Nucleus accumbens (tissue), 56 donors: ENCODE data around the gene WDR64.
"Not testable (repeated sequence)": the region's sequence is repeated elsewhere in the genome, so short reads cannot be mapped to it uniquely, and the experiment has no call there.

Experiments
- DNase-seq, 56 donors: peaks; one replicate each; lab custom pipeline; 2025; lab: John Stamatoyannopoulos, UW

Gene WDR64

DNA sequence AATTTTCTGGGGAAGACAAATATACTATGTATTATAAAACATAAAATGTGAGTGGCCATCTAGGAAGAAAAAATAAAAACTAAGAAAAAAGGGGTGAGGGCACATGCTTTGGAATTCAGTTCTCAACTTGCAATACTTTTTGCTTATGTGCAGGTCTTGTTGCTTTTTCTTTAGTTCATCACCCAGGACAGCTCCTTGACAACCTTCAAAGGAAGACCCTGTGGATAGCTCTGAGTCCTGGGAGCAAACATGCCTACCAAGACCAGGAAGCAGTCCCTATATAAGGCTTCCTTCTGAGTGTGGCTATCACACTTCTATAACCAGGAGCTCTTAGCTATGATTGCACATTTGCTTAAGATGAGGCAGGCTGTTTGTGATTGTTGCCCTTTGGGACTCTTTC lies 78.0 kb downstream of the WDR64 start:
- no peak for DNase-seq

DNA sequence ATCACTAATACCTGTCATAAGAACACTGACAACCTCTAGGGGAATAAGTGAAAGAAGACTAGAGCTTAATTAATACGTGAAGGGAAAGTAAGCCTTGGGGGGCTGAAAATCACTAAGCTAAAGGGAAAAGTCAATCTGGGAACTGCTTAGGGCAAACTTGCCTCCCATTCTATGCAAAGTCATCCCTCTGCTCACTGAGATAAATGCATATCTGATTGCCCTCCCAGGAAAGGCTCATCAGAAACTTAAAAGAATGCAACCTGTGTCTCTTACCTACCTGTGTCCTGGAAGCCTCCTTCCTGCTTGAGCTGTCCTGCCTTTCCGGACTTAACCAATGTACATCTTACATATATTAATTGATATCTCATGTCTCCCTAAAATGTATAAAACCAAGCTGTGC lies 81.8 kb downstream of the WDR64 start:
- DNase-seq = no peak

DNA sequence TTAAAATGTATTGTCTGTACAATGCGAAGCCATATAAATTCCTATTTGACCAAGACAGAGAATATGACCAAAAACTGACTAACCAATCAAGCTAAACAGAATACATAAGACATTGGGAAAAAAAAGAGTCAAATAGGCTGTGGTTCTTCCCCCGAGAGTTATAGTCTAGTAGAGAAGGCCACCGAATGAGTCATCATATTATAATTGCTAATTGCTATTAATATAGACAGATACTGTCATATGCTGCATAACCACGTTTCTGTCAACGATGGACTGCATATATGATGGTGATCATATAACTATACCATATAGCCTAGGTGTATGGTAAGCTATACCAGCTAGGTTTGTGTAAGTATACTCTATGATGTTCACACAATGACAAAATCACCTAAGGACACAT lies 82.5 kb downstream of the WDR64 start:
- no peak for DNase-seq

DNA sequence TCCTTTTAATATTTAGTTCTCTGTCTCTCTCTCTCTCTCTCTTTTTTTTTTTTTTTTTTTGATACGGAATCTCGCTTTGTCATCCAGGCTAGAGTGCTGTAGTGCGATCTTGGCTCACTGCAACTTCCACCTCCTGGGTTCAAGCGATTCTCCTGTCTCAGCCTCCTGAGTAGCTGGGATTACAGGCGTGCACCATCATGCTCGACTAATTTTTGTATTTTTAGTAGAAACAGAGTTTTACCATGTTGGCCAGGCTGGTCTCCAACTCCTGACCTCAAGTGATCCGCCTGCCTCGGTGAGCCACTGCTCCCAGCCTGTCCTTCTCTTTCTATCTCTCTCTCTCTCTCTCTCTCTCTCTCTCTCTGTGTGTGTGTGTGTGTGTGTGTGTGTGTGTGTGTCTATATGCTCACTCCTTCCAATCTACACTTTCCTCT lies 83.4 kb downstream of the WDR64 start:
- not testable (repeated sequence) for DNase-seq

DNA sequence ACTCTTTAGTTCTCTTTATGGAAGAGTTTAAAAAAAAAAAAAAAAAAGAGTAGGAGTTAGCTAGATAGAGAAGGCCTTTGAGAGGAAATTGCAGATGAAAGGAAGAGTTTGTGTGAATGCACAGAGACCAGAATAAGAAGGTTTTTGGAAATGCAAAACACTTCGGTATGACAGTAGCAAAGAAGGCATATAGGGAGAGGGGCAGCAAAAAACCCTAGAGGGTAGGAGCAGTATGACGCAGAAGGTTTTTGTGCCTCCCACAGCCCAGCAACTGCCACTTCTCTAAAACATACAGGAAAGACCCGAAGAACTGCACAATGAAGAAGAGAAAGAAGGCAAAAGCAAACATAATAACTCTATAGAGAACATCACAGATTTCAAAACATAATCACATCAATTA lies 84.3 kb downstream of the WDR64 start:
- no peak for DNase-seq

DNA sequence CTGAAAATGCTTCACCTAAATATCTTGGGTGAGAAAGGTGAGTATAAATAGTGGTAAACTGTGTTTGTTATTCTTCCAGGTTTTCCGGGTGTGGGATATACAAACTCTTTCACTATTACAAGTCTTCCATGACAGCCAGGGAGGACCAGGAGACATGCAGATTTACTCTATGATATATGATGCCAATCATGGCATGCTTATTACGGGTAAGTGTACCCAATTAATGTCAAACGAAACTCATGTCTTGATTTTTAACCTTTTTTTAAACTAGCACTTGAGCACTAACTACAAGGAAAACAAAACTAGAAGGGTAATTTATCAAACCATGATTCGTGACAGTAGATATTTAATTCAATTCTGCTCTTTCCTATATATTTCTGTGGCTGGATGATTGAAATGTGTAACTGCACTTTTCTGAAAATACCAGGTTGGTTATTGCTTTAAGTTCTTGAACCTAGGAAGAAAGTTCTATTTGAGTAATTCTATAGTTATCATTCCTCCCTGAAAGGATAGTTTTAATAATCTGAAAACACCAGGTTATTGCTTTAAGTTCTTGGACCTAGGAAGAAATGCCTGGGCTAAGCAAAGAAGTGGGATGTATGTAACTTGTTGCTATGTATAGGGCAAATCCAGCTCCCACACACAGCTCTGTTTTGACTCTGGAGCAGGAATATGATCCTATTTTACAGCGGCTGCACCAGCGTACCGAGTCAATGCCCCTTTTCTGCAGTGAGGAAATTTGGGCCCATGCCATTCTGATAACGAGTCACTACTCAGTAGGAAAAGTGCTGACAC lies 86.4 kb downstream of the WDR64 start:
- DNase-seq = no peak

DNA sequence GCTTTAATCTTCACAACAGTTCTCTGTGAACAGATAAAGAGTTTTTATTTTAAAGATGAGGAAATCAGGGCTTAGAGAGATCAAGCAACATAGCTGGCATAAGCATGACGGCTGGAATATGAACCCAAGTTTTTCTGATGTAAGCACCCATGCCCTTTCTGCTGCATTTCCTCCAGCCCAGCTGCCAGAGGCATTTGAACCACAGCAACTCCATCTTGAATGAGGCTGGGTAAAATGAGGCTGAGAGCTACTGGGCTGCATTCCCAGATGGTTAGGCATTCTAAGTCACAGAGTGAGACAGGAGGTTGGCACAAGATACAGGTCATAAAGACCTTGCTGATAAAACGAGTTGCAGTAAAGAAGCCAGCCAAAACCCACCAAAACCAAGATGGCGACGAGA lies 90.0 kb downstream of the WDR64 start:
- DNase-seq = no peak

DNA sequence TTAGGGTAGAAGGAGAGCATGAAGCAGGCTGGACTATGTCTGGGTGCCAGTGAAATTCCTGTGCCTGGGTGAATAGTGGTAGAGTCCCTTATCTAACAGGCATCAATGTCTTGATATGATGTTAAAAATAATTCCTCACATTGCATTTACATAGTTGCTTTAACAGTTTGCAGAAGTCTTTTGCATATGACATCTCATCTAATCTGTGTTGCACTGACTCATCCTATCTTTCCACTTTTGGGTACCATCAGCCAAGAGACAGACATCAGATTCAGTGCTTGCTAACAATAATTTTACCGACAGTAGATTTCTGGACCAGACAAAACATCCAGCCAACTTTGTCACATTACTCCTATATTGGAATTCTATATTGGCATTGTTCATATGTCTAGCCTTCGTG lies 92.5 kb downstream of the WDR64 start:
- DNase-seq = no peak

DNA sequence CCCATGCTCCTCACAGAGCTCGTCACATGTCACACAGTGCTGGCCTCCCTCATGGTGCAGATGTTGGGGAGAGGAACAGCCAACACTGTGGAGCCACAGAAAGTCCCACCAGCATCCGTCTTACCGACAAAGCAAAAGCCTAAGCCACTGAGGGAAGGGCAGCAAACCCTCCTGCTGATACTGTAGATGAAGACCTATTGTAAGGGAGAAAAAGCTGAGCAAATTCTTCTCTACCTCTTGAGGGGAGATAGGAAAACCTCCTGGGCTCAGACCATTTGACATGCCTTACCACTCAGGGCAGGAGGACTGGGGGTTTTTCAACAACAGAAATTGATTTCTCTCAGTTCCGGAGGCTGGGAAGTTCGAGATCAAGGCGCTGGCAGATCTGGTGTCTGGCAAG lies 95.9 kb downstream of the WDR64 start:
- no peak for DNase-seq

DNA sequence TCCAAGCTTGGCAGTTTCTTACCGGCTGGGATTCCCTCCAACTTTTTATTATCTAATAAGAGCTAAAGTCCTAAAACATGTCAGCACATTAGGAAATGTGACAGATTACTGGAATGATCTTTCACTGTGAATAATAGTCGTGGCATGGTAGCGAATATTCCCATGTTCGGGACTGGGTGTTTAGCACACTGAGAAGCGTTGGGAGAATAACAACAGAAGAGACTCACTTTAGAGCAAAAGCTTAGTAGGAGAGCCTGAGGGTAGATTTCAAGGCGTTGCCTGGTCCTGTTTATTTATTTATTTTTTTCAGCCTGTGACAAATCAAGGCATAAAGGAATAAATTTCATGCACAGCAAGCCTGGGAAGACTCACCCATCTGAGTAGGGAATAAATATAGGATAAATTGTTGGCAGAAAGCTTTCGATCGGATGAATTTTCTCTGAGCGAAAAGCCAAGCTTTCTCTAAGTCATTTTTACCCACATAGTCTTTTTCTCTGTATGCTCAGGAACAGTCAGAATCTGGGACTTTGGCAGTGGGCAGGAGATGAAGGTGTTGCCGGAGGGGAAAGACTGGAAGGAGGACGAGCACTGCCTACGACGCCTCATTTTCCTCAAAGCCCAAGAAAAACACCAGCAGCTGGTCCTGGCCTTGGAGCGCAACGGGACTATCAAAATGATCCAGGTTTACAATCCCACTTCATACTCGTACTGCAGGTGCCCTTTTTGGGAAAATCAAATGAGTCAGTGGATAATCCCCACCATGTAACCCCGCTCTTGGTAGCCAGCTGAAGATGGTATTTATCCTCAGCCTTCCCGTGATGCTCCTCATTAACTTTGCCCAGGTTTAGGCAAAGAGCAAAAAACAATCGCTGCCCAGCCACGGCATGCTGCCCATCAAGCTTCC lies 97.2 kb downstream of the WDR64 start:
- no peak for DNase-seq

DNA sequence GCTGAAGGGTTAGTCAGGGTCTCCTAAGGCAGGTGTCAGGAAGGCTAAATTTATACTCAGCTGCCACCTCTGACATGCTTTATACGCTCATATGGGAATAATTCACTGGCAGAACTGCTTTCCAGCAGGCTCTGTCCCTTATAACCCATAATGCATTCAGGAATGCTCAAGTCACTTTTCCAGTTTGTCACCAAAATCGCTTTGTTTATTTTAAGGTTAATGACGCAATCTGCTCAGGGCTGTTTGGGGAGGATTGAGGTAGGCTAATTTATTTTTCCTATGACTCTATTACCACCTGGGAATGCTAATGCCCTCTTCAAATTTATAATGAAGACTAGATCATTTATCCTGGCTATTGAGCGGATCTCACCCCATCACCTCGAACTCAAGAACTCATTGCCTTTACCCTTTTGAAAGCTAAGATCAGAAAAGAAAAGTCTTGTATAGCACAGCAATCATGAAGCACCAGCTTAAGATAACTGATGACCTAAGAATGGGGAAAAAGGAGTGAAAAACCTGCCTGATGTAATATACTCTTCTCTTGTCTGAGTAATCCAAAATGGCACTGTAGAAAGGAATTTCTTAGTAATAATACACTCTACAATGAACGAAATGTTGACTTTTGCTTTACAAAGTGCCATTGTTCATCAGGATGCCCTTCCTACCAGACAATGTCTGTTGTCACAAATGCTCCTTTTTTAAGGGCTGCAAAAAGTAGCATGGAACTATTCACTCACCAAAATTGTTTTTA lies 98.0 kb downstream of the WDR64 start:
- no peak for DNase-seq

DNA sequence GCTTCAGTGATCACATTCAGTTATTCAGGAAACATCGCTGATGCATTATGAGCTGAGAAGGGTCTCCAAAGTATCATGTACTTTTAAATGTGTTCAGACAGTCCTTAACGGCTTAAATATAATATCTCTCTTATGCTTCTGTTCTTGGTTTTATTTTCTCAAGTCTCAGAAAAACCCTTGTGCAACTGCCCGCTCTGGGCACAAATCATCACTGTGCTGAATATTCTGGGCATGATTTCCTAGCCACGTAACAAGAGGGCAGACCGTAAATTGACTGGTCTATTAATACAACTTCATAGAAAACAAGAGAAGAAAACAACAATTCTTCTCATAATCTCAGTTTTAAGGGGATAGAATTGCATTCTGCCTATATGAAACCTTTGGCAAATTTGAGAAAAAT lies 99.4 kb downstream of the WDR64 start:
- DNase-seq = no peak

DNA sequence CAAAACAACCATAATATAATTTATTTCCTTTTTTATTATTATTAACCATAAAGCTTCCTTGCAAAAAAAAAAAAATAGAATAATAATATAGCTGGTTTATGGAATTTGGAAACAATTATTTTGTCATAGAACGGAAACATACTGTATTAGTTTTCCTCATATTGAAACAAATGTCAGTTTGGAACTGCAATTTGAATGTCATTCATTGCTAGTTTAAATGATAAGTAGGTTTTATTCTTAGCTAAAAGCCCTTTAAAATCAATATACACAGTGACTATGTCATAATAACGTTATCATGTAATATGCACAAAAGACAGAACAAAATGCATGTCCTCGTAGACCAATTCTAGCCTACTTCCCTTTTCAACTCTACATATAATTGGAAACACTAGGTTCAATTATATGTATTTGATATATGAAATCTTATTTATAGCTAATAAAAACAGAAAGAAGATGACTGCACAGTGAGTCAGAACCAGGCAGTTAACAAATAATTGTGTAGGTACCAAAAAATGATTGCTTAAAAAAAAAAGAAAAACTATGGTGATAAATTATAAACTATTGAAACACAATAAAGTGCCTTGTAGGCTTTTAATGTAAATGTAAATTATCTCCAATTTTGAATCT lies 110.7 kb downstream of the WDR64 start:
- no peak for DNase-seq

DNA sequence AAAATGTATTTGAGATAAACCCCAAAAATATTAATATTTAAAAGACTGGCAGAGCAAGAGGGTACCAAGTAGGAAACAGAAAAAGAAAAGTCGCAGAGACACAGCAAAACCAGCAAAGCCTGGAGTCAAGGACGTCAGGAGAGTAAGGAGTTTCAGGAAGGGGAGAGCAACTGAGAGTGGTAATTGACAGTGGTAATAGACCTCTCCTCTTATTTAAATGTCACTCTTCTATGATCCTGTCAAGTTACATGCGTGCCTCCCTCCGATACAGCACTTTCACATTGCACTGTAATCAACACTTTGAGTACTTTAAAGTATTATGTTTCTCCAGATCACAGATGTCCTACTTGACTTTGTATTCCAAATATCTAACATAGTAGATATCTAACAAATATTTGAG lies 113.3 kb downstream of the WDR64 start:
- no peak for DNase-seq

DNA sequence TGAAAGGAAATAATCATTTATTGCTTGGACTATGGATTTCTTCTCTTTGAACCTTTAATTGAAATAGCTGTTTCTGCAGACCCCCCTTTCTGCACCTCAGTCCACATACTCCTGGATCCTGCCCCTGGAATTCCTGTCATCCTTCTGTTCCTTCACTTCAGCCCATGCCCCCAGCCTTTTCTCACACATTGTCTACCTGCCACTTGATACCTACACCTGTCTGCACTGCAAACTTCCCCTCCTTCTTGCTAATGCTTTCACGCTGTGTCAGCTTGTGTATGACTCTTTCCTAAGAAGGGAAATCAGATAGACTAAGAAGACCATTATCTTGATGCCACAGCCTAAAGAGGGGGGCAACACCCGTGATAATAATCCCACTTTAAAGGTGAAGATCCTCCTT lies 115.7 kb downstream of the WDR64 start:
- DNase-seq = no peak

DNA sequence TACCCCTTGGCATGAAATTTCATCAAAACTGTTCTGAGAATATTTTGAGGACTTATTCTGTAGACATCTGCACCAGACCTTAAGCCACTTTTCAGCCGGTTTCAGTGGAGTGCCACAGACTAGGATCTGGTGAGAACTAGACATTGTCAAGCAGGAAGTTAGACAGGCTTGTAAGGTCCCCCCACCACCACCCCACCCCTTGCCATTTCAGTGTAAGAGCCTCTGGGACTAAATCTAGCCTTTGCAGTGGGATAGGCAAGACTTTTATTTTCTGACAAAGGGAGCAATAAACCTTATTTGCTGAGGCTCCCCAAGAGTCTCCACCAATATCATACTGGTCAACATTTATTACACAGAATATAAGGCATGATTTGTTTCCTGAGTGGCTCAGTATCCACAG lies 118.0 kb downstream of the WDR64 start:
- DNase-seq = no peak

DNA sequence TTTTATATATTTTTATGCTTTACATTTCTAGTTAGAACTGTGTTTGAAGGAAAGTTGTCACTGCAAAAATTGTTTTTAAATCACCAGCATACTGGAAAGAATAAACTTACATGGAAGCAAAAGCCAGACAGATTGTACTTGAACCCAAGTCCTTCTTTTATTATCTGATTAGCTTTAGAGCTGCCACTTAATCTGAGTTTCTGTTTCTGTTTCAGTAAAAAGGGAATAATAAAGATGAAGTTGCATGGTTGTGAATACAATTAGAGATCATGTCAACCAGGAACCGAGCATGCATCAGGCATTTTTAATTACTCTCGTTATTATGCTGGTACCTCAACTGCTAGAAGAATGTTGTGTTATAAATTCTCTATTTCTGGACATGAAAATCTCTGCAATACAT lies 119.0 kb downstream of the WDR64 start:
- DNase-seq = no peak

DNA sequence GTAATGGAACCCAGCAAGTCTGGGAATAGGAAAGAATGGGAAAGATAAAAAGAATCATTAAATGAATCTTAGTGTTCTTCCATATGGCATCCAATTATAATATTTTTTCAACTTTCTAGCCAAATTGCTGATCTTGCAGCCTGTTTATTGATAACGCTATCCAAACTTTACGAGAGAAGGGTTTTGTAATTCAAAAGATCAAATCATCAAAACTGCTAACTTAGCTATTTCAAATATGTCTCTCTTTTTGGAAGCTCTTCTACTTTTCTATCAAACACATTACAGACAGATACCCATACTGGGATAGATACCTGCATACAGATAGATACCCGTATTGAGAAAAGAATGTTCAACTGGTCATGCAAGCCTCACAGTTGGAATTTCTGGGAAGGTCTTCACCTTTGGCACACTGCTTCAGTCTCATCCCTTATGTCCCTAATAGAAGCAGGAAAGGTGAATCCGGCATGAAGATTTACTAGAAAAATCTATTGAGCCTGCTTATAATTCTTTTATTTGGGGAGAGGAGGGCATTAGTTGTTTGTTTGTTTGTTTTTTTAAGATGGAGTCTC lies 120.9 kb downstream of the WDR64 start:
- no peak for DNase-seq

DNA sequence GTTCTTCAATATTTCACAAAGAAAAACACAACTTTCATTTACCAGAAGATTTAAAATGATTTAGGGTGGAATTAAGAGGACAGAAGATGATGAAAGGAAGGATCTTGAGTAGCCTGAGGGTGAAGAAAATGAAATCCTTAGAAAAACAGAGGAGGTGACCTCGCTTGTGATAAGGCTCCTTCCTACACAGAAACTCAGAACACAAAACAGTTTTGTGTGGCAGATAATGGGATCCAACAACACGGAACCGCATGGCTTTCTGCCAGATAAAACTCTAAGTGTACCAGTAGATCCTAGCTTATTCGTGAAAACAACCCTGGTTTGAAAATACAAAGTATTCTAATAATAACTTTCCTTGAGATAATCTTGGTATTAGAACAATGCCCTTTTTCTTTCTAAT lies 121.9 kb downstream of the WDR64 start:
- DNase-seq = no peak

DNA sequence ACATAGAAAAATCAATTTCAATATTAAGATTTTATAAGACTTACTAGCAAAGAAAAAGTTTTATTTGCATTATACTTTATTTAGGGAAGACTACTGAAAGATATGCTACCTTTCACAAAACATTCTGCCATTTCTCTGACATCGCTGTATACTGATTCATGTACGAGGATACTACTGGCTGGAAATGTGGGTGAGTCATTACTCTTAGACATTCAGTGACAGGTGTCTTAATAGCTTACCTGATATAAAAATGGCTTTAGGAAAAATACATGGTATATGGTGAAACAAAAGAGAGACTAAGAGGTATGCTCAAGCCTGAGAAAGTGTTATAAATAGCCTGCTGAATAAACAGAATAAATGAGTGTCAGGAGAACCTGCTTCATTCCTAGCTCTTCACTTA lies 122.9 kb downstream of the WDR64 start:
- no peak for DNase-seq
